Activated CD4-positive, alpha-beta T cell treated with anti-CD3 and anti-CD28 coated beads, Interleukin-10, Interleukin-2, amounts not matched to agents 100 ng/mL and 50 ng/mL, durations not matched to agents 16 hours and 8 hours (primary cell): Measurements from ENCODE around the gene PLEKHA4.
"Not testable (repeated sequence)": the region's sequence is repeated elsewhere in the genome, so short reads cannot be mapped to it uniquely, and the experiment has no call there.

Experiments used
- DNase-seq: peaks from one replicate; pipeline ENCODE4 v3.0.0-alpha.2; 2020

PLEKHA4 gene

DNA sequence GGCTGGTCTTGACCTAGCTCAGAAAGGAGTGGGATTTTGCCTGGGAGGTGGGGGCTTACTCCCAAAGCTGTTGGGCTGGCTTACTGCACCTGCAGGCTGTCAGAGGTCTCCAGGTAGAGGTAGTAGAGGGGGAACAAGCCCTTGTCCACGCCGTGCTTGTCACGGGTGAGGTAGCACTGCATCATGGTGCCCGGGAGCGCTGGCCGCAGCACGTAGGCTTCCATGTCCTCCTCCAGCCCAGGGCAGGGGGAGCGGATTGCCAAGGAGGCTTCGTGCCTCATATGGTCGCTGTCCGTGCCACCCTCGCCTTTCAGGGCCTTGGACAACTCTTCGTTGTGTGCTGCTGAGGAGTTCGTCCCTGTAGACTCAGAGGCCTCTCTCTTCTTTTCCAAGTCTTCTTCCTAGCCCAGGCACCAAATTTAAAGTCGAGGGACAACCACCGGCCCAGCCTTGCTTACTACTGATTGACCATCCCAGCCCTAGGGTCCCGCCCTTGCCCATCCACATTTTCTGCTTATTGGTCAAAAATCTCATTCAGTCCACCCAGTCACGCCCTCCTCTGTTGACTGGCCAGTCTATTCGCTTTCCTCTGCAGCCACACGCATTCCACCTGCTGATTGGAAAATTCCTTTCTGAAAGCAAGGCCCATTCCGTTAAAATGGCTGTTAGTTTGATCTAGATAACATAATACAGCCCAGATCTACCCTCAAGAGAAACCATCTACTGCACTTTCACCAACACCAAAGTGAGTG, 19.6 kb upstream of the PLEKHA4 start:
- no peak for DNase-seq

DNA sequence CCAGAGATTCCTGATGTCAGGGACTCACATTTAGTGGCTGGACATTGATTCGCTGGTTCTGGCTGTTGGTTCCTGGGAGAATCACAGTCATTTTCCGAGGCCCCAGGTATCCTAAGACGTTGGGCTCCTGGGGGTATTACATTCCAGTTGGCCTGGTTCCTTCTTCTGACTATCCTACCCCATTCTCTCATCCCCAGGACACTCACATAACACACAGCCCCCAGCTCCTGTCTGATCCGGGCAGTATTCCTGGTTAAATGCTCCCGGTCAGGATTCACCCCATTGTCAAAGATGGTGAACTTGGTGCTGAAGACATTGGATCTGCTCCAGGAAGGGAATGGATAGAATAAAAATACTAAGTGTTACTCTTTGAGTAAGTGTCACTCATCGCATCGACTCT, 15.3 kb upstream of the PLEKHA4 start:
- DNase-seq, result no peak

DNA sequence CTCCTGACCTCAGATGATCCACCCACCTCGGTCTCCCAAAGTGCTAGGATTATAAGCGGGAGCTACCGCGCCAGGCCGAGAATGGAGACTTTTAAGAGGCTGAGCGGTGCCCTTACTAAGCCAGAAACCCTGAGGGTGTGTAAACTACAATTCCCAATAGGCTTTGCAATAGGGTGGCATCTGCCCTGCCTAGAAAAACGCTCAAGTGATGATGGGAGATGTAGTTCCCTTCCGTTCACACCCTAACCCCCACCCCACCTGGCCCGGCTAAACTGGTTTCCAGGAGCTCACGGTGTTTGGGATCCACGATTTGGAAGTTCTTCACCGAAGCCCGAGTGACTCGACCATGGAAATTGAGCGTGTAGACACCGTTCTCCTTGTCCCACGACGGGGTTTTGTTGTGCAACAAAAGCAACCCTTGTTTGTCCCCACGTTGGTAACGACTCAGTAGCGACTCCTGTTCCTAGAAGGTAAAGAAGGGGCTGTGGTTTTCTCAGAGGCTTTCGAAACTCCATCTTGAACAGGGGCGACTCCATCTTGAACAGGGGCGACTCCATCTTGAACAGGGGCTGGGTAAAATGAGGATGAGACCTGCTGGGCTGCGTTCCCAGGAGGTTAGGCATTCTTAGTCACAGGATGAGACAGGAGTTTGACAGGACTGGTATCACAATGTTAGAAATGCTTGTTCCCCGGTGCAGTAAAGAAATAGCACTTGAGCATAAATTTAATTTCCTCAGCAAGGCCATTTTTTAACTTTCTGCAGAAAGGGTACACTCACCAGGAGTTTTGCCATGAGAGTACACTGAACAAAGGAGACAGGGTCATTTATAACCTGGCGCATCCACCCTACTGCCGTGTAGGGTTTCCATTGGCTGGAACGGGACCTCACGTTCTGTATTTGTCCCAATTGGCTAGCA, 13.6 kb upstream of the PLEKHA4 start:
- peak; percentile 42 for DNase-seq

DNA sequence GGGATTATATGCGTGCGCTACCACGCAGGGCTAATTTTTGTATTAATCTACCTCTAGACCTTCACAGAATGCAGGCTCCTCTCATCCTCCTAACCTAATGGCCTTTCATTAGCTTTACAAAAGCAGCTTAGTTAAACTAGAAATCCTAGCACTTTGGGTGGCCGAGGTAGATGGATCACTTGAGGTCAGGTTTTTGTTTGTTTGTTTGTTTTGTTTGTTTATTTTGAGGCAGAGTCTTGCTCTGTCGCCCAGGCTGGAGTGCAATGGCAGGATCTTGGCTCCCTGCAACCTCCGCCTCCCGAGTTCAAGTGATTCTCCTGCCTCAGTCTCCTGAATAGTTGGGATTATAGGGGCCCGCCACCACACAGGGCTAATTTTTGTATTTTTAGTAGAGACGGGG, 11.3 kb upstream of the PLEKHA4 start:
- not testable (repeated sequence) for DNase-seq

DNA sequence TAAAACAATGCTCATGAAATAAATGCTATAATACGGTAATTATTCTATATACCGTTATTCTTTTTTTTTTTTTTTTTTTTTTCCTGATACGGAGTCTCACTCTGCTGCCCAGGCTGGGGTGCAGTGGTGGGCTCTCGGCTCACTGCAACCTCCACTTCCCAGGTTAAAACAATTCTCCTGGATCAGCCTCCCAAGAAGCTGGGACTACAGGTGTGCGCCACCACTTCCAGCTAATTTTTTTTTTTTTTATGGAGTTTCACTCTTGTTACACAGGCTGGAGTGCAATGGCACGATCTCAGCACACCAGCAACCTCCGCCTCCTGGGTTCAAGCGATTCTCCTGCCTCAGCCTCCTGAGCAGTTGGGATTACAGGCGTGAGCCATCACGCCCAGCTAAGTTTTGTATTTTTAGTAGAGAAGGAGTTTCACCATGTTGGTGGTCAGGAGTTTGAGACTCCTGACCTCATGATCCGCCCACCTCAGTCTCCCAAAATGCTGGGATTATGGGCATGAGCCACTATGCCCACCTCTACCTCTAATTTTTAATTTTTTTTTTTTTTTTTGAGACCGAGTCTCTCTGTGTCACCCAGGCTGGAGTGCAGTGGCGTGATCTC, 10.7 kb upstream of the PLEKHA4 start:
- no peak for DNase-seq

DNA sequence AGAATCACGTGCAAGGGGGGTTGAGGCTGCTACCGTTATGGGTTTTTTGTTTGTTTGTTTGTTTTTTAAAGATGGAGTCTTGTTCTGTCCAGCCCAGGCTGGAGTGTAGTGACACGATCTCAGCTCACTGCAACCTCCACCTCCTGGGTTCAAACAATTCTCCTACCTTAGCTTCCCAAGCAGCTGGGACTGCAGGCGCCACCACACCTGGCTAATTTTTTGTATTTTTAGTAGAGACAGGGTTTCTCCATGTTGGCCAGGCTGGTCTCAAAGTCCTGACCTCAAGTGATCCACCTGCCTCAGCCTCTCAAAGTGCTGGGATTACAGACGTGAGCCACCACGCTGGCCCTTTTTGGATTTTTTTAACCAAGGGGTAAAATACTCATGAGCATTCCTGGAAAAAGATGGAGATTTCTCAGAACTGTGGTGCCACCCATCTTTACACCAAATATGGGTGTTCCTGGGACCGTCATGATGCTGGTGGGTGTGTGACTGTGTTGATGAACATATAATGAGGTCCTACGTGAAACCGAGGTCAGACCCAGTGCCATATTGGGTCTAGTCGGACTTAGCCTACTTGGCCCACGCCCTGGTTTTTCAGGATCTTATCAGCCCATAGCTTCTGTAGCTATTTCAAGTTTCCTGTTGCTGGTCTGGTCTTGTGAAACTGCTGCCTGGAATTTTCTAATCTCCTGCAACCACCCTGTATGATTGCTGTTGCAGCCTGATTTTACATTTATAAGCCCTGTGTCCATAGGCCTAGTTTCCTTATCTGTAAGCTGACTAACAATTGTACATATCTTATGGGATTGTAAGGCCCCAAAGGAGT, 10.0 kb upstream of the PLEKHA4 start:
- peak; percentile 49 for DNase-seq

DNA sequence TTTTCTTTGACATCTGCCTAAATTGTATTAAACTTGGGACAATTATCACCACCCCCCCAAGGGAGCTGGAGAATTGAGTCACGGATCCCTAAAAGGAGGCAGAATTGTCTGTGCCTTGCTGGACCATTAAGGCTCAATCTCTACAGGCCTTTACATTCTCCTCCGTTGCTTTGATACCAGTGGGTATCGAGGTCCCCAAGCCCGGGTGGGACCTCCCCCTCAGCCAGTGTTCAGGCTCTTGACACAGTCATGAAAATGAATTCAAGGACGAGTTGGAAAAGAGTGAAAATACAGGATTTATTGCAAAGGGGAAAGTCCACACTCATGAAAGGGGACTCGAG, 9.4 kb upstream of the PLEKHA4 start:
- no peak for DNase-seq

DNA sequence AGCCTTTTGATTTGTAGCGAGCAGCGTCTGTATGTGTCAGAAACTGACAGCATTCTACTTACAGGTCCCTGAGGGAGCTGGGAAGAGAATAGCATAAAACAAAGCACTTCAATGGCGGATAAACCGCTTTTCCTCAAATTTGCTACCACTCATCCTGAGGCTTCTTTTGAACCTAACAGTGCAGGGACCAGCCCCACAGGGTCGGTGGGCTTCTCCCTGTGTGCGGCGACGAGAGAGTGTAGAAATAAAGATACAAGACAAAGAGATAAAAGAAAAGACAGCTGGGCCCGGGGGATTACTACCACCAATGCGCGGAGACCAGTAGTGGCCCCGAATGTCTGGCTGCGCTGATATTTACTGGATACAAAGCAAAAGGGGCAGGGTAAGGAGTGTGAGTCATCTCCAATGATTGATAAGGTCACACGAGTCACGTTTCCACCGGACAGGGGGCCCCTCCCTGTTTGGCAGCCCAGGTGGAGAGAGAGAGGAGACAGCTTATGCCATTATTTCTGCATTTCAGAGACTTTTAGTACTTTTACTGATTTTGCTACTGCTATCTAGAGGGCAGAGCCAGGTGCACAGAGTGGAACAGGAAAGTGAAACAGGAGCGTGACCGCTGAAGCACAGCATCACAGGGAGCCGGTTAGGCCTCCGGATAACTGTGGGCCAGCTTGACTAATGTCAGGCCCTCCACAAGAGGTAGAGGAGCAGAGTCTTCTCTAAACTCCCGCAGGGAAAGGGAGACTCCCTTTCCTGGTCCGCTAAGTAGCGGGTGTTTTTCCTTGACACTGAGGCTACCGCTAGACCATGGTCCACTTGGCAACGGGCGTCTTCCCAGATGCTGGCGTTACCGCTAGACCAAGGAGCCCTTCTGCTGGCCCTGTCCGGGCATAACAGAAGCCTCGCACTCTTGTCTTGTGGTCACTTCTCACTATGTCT, 7.9 kb upstream of the PLEKHA4 start:
- DNase-seq, result peak; percentile 73

DNA sequence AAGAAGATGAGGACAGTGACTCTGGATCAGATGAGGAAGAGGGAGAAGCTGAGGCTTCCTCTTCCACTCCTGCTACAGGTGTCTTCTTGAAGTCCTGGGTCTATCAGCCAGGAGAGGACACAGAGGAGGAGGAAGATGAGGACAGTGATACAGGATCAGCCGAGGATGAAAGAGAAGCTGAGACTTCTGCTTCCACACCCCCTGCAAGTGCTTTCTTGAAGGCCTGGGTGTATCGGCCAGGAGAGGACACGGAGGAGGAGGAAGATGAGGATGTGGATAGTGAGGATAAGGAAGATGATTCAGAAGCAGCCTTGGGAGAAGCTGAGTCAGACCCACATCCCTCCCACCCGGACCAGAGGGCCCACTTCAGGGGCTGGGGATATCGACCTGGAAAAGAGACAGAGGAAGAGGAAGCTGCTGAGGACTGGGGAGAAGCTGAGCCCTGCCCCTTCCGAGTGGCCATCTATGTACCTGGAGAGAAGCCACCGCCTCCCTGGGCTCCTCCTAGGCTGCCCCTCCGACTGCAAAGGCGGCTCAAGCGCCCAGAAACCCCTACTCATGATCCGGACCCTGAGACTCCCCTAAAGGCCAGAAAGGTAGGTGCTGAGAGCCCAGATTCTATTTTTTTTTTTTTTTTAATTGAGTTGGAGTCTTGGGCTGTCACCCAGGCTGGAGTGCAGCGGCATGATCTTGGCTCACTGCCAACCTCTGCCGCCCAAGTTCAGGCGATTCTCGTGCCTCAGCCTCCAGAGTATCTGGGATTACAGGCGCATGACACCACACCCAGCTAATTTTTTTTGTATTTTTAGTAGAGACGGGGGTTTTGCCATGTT, 6.1 kb upstream of the PLEKHA4 start:
- DNase-seq, result peak; percentile 36

DNA sequence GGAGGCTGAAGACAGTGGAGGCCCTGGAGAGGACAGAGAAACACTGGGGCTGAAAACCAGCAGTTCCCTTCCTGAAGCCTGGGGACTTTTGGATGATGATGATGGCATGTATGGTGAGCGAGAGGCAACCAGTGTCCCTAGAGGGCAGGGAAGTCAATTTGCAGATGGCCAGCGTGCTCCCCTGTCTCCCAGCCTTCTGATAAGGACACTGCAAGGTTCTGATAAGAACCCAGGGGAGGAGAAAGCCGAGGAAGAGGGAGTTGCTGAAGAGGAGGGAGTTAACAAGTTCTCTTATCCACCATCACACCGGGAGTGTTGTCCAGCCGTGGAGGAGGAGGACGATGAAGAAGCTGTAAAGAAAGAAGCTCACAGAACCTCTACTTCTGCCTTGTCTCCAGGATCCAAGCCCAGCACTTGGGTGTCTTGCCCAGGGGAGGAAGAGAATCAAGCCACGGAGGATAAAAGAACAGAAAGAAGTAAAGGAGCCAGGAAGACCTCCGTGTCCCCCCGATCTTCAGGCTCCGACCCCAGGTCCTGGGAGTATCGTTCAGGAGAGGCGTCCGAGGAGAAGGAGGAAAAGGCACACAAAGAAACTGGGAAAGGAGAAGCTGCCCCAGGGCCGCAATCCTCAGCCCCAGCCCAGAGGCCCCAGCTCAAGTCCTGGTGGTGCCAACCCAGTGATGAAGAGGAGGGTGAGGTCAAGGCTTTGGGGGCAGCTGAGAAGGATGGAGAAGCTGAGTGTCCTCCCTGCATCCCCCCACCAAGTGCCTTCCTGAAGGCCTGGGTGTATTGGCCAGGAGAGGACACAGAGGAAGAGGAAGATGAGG, 5.3 kb upstream of the PLEKHA4 start:
- no peak for DNase-seq

DNA sequence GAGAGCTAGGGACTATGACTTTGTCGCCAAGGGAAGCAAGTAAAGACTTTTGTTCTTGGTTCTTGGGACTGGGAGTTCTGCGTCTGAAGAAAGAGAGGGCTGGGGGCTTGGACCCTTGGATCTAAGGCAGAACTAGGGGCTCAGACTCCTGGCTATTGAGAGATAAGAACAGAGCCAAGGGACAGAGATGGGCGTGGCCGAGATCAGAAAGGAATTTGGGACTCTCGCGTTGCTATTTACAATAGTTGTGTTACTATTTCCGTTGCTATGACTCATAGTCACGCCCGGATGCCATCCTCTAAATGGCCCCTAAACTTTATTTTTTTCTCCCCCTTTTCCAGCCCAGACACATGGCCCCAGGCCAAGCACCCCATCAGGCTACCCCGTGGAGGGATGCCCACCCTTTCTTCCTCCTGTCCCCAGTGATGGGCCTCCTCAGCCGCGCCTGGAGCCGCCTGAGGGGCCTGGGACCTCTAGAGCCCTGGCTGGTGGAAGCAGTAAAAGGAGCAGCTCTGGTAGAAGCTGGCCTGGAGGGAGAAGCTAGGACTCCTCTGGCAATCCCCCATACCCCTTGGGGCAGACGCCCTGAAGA, 4.6 kb upstream of the PLEKHA4 start:
- peak; percentile 88 for DNase-seq

DNA sequence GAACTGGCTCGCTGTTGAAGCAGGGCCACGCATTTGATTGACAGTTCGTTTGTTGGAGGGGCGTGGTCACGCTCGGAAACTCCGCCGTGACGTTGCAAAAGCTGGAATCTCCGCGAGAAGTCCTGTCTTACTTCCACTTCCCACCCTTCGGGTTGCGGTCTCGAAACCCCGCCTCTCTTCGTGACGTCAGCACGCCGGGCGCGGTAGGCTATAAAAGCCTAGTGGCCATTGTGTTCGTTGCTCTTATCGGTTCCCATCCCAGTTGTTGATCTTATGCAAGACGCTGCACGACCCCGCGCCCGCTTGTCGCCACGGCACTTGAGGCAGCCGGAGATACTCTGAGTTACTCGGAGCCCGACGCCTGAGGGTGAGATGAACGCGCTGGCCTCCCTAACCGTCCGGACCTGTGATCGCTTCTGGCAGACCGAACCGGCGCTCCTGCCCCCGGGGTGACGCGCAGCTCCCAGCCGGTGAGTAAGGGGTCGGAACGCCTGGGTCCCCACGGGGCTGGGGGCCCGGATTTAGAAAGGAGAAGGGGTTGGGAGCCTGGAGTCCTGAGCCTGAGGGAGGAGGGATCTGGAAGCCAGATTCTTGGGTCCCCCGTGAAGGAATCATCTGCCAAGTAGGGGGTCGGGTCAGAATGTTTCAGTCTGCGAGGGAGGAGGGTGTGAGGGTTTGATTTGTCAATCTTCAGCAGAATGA, 3.9 kb upstream of the PLEKHA4 start, which contains the start of gene PPP1R15A:
PPP1R15A (plus strand) TSS at position 240 of the 702 bp plus-strand sequence. CDS start 813 bp downstream, outside the sequence.
- DNase-seq, result peak; percentile 99

DNA sequence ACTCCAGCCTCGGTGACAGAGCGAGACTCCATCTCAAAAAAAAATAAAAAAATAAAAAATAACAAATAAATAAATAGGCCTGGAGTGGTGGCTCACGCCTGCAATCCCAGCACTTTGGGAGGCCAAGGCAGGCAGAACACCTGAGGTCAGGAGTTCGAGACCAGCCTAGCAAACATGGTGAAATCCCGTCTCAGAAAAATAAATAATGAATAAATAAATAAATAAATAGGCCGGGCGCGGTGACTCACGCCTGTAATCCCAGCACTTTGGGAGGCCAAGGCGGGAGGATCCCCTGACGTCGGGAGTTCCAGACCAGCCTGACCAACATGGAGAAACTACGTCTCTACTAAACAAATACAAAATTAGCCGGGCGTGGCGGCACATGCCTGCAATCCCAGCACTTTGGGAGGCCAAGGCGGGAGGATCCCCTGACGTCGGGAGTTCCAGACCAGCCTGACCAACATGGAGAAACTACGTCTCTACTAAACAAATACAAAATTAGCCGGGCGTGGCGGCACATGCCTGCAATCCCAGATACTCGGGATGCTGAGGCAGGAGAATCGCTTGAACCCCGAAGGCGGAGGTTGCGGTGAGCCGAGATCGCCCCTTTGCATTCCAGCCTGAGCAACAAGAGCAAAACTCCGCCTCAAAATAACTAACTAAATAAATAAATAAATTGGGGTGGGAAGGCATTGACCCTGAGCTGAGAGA, 3.2 kb upstream of the PLEKHA4 start:
- not testable (repeated sequence) for DNase-seq

DNA sequence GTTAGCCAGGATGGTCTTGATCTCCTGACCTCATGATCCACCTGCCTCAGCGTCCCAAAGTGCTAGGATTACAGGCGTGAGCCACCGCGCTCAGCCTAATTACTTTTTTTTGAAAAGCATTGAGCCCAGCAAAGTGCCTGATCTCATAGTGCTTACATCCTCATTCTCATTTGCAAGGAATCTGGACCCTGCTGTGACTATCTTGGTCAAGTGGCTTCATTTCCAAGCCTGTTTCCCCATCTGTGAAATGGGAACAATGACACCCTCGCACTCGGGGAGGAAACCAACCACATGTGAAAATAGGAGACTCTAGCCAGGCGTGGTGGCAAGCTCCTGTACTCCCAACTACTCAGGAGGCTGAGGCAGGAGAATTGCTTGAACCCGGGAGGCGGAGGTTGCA, 1.6 kb upstream of the PLEKHA4 start:
- no peak for DNase-seq

DNA sequence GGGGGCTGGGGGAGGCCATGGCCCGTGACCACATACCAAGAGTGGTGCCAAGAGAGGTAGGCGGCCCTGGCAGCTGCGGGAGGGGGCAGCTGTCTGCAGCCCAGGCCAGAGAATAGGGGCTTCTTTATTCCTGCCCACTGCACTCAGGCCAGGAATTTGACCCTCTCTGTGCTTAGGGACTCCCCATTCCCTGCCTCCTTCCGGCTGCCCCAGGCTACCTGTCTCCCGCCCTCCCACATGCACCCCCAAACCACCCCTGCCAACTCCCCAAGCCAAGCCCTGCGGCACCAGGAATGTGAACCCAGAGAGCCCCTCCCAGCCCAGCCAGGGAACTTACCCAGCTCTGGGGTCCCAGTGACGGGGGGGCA, 687 bp downstream of the PLEKHA4 start:
- no peak for DNase-seq

DNA sequence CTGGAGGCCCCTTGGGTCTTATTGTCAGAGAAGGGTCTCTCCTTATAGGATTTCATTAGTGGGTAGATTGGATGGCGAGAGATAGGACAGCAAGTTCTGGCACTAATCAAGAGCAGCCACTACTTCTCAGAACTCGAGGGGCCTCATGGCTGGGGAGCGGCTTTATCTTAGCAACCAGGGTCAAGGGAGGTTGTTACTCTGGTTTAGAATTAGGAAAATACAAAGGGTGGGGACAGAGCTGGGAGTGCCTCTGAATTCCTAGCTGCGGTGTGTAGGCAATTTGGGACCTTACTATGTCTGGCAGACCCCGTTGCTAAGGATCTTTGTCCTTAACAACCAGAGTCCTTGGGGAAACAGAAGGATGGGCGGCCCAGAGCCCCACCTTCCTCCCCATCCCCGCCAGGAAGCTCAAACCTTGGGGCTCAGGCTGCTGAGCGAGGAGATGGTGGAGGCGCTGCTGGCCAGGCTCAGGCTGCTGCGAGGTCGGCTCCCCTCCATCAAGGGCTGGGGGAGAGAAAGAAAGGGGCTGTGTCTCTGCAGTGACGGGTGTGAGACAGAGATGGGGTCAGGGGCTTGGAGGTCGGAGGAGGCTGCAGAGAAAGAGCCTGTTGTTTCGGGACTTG, 1.2 kb downstream of the PLEKHA4 start:
- no peak for DNase-seq

DNA sequence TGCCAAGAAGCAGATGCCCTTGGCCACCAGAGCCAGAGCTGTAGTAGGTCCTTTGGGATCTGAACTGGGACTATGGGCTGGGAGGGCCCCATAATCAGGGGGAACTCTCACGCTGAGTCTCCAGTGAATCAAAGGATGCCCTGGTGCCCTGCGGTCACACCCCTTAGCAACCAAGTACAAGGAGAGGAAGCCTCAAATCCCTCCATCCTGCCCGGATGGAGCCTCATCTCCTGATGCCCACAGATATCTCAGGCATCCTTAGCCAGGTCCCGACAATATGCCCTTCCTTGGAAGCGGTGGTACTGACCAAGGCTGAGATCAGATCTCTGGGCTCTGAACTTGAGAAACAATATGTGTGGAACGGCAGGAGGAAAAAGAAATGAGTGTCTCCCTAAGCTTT, 1.7 kb downstream of the PLEKHA4 start:
- DNase-seq, result no peak

DNA sequence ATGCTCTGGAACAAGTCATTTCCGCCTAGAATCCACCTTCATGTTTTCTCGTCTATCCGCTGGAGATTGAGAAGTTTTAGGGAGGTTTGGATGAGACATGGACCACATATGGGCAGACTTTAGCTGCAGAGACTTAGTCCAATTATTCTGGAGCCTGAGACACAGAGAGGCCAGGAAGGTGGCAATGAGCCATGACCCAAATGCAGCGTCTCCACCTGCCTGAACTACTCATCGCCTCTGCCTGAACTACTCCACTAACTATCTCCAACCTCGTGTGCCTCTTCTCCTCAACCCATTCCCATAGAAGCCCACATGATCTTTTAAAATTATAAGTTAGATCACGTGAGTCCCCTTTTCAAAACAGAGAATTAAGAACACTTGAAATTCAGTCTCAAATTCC, 5.6 kb downstream of the PLEKHA4 start:
- DNase-seq, result no peak
